Posterior cingulate gyrus (tissue), 11 donors: Measurements from ENCODE around the gene IGLL5.
A peak's percentile ranks its signal among the peaks of the same experiment; 100 is the strongest.
"Not testable (repeated sequence)": the region's sequence is repeated elsewhere in the genome, so short reads cannot be mapped to it uniquely, and the experiment has no call there.

Experiments
- DNase-seq, 10 donors: peaks; one replicate each; pipeline versions ENCODE4 v3.0.0 to v3.0.0-alpha.2; 2020 to 2021; ENCODE audit warnings: mixed read lengths in 3 of 10
- intact Hi-C: fragments of 100-400 bp; cut with DNase I; formaldehyde crosslinking; loops from one replicate; pipeline ENCODE4 v1.15.1; 2023

Gene IGLL5

DNA sequence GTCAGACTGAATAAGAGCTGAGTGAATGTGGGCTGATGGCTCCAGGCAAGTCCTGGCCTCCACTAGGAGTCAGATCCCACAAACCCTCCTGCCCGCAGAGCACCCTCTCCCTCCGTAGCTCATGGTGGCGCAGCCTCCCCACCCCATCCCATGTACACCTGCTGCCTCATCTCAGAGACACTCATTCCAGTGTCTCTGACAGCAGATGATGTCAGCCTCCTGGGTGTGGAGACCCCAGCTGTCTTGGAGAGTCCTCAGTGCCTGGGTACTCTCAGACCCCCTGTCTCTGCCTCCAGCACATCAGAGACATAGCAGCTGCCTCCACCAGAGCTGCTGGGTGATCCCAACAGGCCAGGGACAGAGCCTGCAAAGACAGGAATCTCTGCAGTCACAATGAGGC is 9.5 kb downstream of the IGLL5 start:
- DNase-seq, result peak in 1 of 10 donors; percentile 50
- intact Hi-C loops, result no loop called here

GRCh38 chr22:22897947-22898346 is 10.3 kb downstream of the IGLL5 start:
- peak in 1 of 10 donors; percentile 20 for DNase-seq
- intact Hi-C loops, result no loop called here

- intact Hi-C loops, result not testable (repeated sequence)
- DNase-seq, result peak in 1 of 10 donors; percentile 14
Measured at GRCh38 chr22:22898411-22898950, 10.9 kb downstream of the IGLL5 start.

- intact Hi-C loops, result not testable (repeated sequence)
- peak in 2 of 10 donors; percentile 24 to 27 for DNase-seq
Measured at GRCh38 chr22:22899342-22900080, 11.9 kb downstream of the IGLL5 start.

DNA sequence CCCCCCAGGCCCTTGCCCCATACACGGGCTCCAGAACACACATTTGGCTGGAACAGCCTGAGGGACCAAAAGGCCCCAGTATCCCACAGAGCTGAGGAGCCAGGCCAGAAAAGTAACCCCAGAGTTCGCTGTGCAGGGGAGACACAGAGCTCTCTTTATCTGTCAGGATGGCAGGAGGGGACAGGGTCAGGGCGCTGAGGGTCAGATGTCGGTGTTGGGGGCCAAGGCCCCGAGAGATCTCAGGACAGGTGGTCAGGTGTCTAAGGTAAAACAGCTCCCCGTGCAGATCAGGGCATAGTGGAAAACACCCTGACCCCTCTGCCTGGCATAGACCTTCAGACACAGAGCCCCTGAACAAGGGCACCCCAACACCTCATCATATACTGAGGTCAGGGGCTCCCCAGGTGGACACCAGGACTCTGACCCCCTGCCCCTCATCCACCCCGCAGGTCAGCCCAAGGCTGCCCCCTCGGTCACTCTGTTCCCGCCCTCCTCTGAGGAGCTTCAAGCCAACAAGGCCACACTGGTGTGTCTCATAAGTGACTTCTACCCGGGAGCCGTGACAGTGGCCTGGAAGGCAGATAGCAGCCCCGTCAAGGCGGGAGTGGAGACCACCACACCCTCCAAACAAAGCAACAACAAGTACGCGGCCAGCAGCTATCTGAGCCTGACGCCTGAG is 13.1 kb downstream of the IGLL5 start:
- peak in 2 of 10 donors; percentile 52 to 88 for DNase-seq
- intact Hi-C loops, result not testable (repeated sequence)

DNA sequence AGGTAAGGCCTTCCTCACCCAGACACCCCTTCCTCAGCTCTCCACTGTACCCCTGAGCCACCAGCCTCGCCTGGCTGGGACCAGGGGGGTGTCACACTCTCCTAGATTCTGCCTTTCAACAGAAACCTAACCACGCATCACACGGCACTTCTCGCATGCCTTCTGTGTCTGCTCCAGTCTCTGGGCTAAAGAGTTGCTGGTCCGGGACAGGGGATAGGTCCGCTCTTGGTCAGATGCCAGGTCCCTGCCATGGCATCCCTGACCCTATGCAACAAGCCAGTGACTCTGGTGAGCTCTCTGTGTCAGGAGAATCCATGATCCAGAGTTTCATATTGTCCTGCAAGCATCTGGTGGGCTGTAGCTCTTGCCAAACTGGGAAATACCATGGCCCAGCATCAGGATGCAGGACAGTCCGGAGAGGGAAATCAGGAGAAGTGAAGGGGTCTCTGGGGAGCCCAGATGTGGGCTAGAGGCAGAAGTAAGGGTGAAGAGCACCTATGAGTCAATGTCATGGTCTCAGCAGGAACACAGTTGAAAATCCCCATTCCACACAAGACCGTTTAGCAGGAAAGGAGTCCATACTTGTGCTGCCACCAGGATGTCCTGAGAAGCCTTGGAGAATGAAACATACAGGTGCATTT is 14.1 kb downstream of the IGLL5 start:
- DNase-seq, result peak in 2 of 10 donors; percentile 39 to 80
- intact Hi-C loops, result no loop called here

GRCh38 chr22:22902247-22903001 is 14.8 kb downstream of the IGLL5 start:
- DNase-seq, result peak in 2 of 10 donors; percentile 61 to 81
- intact Hi-C loops, result no loop called here

DNA sequence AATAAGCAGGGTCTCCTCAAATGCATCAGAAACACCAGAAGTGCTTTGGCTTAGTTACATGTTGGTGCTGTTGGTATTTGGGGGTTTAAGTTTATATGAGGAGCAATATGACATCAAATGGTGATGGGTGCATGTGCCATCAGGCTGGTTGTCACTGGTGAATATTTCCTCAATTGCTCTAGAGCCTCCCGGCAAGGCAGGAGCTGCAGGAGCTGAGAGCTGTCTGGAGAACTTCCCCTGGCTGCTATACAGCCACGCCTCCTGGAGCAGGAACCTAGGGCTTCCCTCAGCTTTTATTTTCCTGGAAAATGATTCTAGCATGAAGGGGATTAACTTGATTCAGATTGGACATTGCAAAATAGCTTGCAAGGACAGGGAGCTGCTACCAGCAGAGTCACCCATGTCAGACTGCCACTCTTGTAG is 15.8 kb downstream of the IGLL5 start:
- peak in 2 of 10 donors; percentile 8 to 54 for DNase-seq
- intact Hi-C loops, result no loop called here

GRCh38 chr22:22903781-22904192 is 16.2 kb downstream of the IGLL5 start:
- intact Hi-C loops, result not testable (repeated sequence)
- DNase-seq, result peak in 2 of 10 donors; percentile 31 to 71

GRCh38 chr22:22904736-22905135 is 17.1 kb downstream of the IGLL5 start:
- DNase-seq, result peak in 2 of 10 donors; percentile 63 to 66
- intact Hi-C loops, result not testable (repeated sequence)

DNA sequence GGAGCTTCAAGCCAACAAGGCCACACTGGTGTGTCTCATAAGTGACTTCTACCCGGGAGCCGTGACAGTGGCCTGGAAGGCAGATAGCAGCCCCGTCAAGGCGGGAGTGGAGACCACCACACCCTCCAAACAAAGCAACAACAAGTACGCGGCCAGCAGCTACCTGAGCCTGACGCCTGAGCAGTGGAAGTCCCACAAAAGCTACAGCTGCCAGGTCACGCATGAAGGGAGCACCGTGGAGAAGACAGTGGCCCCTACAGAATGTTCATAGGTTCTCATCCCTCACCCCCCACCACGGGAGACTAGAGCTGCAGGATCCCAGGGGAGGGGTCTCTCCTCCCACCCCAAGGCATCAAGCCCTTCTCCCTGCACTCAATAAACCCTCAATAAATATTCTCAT is 18.8 kb downstream of the IGLL5 start:
- DNase-seq, result peak in 2 of 10 donors; percentile 12 to 35
- intact Hi-C loops, result not testable (repeated sequence)

- intact Hi-C loops, result no loop called here
- peak in 2 of 10 donors; percentile 39 to 51 for DNase-seq
Measured at GRCh38 chr22:22906907-22907550, 19.4 kb downstream of the IGLL5 start.

GRCh38 chr22:22907551-22908494 is 20.2 kb downstream of the IGLL5 start:
- DNase-seq, result peak in 2 of 10 donors; percentile 42 to 60
- intact Hi-C loops, result no loop called here

DNA sequence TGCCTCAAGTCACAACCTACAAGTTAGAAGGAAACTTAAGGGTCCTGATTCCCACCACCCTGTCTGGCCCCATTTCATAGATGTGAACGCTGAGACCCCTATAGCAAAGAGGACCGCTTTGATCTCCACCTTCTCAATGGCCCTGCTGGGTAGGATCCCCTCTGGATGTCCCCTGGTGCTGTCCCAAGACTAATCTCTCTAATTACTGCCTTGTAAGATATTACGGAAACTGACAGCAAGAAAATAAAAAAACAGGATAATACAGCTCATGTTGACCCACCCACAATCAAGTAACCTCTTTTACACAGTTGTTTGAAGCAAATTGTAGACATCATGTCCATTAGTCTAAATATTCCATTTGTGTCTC is 20.9 kb downstream of the IGLL5 start:
- intact Hi-C loops, result no loop called here

GRCh38 chr22:22908941-22909604 is 21.5 kb downstream of the IGLL5 start:
- DNase-seq, result peak in 2 of 10 donors; percentile 12 to 19
- intact Hi-C loops, result no loop called here

More for the DNA sequence above, 20.9 kb downstream of the IGLL5 start:
- DNase-seq, result no peak

DNA sequence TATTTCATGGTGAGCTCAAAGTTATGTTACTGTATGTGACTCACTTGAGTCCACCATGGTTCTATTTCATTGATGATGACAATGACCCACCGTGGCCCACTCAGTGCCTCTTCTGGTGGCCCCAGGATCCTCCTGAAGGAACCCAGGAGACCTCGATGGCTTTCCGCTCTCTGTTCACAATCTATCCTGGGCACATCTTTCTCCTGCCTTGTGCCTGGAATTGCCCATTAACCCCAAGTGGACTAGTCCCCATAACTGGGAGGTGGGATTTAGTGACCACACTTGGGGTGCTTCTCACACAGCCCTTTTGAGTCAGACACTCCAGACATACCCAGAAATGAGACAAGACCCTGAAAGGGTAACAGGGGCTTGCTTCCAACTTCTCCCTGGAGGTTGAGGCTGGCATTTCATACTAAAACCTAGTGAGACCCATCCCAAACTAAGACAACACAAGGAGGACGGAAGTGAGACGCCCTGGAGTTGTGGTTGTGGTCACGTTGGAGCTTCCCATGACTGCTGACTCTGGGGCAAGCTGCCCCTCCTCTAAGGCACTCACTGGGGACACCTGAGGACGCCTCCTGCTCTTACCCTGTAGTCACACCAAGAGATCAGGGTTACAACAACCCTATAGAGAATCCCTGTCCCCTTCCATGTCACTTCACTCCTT is 22.1 kb downstream of the IGLL5 start:
- peak in 2 of 10 donors; percentile 1 to 18 for DNase-seq
- intact Hi-C loops, result no loop called here
